Stimulated activated CD4-positive, alpha-beta T cell treated with anti-CD3 and anti-CD28 coated beads, Interleukin-1b, Interleukin-23, amount 100 ng/mL, for 4 hours (primary cell): Measurements from ENCODE around the gene SLC9A9.

ENCODE experiments used
- DNase-seq, 2 donors: peaks; one replicate each; pipeline ENCODE4 v3.0.0-alpha.2; 2020; ENCODE audit warnings: low read depth in 2 of 2

The SLC9A9 gene

DNA sequence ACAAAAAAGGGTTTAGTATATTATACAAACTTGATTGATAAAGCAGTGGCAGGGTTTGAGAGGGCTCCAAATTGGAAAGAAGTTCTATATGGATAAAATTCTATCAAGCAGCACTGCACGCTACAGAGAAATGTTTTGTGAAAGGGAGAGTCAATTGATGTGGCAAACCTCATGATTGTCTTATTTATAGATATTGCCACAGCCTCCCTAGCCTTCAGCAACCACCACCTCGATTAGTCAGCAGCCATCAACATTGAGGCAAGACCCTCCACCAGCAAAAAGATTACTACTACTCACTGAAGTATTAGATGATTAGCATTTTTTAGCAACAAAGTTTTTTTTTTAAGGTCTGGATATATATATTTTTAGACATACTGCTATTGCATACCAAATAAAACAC lies 432.0 kb downstream of the SLC9A9 start:
- no peak for DNase-seq

DNA sequence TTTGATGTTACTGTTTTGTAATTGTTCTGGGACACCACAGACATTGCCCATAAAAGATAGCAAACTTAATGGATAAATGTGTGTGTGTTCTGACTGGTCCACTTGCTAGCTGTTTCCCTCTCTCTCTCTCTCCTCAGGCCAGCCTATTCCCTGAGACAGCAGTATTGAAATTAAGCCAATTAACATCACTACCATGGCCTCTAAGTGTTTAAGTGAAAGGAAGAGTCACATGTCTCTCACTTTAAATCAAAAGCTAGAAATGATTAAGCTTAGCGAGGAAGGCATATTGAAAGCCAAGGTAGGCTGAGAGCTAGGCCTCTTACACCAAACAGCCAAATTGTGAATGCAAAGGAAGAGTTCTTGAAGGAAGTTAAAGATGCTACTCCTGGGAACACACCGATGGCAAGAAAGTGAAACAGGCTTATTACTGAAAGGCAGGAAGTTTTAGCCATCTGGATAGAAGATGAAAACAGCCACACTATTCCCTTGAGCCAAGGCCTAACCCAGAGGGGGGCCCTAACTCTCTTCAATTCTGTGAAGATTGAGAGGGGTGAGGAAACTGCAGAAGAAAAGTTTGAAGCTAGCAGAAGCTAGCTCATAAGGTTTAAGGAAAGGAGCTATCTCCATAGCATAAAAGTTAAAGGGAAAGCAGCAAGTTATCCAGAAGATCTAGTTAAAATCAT lies 433.6 kb downstream of the SLC9A9 start:
- no peak for DNase-seq

DNA sequence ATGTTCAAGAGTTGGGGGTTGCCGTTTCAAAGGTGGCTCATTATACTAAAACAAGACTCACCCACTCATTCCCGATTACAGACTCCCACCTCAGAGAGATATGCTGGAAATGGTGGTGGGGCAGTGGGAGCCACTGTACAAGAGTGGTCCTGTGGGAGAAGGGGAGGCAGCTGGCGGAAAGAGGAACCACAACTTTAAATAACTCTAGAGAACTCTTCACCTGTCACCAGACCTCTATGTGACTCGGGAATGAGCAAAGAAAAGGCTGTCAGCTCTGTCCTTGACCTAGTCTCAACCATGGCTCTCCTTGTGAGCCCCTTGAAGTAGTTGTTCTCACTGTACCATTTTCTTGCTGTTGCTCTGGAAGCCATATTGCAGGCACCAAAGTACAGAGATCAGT lies 434.9 kb downstream of the SLC9A9 start:
- no peak for DNase-seq

DNA sequence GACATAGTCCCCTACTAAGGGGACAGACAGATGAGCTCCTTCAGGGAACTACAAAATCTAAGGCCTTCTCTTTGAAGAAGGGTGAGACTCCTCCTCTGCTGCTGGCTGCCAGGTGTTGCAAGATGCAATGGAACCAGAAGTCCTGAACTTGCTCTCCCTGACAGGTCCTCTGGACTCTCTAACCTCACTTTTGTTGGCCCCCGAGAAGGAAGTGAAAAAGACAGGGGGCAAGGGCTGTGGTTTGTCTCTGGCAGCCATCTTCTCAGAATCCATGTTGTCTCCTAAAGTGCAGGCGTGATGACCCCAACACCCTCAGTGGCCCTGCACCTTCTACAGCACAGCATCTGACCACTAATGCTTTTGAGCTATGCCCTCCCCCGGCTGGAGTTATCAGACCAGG lies 436.2 kb downstream of the SLC9A9 start:
- DNase-seq, result no peak

DNA sequence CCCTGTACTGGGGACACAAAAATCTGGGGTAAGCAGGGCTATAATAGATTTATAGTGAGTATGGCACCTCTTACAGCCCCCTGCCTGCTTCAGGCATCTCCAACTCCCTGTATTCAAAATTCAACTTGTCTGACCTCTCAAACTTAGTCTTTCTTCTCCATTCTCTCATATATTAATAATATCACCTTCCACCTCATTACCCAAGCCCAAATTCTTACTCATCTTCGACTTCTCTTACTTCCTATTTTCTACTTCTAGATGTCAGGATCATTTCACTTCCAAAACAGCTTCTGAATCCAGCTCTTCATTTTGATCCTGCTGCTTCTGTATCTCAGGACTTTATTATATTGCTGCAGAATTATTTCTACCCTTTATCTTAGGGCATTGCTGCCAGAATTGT lies 438.0 kb downstream of the SLC9A9 start:
- DNase-seq, result no peak

DNA sequence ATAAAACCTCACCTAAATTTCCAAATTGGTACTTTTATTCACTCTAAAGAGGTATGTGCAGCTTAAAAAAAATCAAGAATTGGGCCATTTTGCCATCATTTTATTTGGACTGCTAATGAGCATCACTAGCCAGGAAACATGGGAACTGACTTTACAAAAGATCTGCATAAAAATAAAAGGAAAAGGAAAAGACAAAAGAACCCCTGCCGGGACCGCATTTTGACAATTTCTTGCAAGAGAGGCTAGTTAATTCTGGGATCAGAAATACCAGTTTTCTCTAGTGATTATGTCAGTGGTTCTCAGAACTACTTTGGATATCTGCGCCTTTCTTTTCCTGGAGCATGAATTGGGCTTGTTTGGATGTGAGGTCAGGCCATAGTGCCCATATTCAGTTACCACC lies 439.5 kb downstream of the SLC9A9 start:
- DNase-seq, result no peak

DNA sequence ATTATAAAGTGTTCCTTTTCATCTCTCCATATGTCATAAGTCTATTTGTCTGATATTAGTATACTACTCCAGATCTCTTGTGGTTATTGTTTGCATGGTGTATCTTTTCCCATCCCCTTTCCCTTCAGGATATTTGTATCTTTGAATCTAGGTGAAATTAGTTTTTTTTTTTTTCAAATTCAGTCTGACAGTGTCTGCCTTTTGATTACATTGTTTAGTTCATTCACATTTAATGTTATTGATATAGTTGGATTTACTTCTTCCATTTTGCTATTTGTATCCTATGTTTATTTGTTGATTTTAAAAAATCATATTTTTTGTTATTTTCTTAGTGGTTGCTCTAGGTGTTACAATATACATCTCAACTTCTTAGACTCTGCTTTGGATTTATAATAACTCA lies 445.7 kb downstream of the SLC9A9 start:
- DNase-seq, result no peak

DNA sequence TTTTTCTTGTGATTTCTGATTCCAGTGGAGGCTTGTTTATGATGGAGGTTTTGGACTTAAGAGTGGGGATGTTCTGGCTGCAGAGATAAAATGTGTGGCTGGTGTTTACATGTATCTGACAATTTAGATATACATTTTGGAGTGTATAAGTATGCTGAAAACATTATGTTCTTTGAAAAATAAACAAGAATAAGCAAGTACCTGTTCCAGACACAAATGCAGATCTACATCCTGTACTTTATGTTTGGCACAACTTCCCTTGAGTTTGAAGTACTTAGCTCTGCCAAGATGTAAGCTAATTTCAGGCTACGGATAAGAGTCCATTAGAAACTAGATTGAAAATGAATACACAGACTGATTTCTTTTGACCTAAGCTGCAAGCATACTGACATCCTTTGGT lies 451.5 kb downstream of the SLC9A9 start:
- DNase-seq, result no peak

DNA sequence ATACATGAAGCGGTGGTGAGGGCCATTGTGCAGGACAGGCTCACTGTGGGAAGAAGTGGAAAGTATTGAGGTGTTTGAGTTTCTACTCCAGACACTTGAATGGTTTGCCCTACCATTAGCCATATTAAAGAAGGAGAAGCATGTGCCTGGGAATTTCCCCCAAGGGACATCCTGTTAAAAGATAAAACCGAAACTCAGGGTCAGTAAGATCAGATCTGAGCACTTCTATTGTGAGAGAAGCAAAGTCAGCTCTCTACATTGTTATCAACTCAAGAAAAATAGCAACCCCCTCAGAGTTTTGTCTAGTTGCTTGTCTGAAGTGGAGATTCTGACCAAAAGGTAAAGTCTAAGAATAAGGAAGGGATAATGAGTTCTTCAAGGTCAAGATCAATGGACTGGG lies 458.9 kb downstream of the SLC9A9 start:
- no peak for DNase-seq

DNA sequence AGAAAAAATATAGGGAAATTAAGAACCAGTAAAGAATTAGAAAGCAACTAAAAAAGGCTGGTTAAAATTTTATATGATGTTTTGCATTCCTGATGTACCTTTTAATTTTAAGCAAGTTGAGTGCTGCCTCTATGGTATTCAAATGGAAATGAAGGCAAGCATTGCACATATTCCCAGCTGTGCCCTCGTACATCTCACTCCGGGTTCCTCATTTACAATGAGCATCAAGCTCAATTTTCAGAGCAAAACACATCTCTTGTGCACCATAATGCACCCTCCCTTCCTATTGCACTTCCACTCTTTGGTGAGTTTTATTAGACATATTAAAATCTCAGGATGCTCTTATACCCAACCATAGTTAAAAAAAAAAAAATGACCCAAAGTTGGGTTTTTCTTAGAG lies 460.8 kb downstream of the SLC9A9 start:
- DNase-seq, result no peak

DNA sequence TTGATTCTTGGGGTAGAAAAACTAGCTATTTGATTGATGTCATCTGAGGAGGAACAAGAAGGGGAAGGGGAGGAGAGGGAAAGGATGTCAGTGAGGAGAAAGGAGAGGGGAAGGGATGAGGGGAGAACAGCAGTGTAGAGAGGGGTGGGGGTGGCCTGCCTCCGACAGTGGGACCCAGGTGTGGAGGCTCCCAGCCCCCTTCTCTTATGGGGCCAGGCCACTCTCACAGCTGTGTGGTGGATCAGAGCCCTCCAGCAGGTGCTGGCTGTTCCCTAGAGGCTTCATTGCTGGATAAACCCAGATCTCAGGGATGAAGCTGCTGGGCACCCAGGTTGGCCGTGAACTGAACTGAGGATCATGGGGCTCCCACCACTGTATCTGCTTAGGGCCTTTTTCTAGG lies 464.2 kb downstream of the SLC9A9 start:
- DNase-seq, result no peak

DNA sequence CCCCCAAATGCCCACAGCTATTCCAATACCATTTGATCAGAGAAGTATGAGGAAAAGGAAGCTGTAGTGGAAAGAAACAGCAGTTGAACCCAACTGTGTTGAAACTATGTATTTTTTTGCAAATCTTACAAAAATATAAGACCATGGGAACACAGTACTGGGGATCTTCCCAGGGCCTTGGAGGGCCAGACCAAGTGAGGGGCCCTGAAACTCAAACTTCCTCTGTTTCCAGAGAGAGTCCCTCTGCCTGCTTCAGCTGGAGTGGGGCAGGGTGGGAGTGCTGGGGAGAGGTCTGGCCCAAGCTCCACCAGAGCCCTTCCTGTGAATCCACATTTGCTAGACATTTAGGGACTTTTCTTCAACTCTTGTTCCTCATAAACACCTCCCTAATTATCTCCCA lies 464.8 kb downstream of the SLC9A9 start:
- DNase-seq, result no peak

DNA sequence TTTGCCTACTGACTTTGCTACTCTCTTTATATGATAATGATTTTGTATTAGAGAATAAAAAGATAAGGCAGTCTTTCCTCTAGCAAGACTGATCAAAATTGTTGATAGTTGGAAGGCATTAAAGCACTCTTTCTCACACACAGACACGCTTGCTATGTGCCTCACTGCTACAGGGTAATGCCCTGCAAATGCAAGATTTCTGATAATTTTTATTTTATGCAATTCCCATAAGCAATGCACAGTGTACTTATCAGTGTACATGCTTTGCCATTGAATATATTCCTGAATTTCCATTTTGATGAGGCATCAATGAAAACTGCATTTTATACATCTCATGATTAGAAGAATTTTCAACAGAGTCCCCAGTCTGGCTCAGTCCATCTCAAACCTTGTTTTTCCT lies 465.5 kb downstream of the SLC9A9 start:
- DNase-seq, result no peak

DNA sequence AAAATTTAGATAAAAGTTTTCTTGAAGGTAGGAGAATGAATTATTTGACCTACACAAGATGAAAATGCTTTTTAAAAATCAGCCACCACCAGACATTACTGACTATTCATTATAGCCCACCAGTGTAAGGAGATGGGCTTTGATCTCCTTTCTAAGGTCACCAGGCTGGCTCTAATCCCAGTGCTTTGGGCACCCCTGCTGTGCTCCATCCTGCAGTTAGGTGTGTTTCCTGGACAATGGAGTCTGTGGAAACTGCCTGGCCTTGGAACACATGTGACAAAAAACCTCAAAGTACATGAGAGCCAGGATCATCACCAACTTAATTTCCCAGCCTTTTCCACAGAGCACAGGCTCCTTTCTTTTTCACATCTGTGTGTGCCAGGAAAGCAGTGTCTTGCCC lies 467.8 kb downstream of the SLC9A9 start:
- no peak for DNase-seq

DNA sequence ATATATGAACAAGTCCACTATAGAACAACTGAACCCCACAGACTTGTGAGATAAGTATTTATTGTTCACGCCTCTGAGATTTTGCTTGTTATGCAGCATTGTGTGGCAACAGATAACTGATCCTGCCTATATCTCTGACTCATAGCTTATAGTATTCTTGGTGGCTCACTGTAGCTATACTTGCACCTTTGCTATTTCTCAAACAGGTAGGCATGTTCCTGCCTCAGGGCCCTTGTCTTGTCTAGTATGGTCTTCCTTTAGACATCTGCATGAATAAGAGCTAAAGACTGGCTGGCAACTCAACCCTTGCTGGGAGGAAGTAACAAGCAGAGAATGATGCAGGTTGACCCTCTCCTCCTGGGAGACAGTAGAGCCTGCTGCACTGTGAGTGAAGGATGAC lies 472.6 kb downstream of the SLC9A9 start:
- no peak for DNase-seq

DNA sequence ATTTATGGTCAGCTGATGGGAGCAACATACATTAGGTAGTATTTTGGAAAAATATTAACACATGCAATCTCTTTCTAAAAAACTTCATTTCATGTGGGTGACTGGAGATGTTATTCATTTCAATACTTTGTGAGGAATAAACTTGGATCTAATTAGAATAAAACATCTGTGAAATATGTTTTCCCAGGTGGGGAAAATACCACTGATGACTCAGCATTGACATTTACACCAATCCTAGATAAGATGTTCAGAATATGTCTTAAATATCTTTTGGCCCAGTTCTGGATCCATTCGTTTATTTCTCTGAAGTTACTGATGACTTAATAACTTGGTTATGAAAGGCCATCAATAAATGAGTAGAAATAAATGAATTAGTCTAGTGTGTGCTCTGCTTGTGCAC lies 481.1 kb downstream of the SLC9A9 start:
- no peak for DNase-seq

DNA sequence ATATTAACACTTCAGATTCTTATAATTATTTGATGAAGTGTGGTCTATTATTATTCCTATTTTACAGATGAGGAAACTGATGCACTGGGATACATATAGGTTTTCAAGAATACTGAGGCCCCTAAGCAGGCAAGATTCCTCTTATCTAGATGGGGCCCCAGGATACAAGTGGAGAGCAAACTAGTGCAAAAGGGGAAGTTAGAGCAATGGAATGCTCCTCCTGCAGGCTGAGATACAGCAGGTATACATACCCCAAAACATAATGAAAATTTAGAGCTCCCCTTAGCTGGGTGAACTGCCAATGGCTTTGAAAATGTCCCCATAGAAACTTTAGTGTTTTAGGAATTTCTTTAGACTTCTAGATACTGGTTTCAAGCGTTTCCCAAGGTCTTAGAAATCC lies 481.6 kb downstream of the SLC9A9 start:
- DNase-seq, result no peak

DNA sequence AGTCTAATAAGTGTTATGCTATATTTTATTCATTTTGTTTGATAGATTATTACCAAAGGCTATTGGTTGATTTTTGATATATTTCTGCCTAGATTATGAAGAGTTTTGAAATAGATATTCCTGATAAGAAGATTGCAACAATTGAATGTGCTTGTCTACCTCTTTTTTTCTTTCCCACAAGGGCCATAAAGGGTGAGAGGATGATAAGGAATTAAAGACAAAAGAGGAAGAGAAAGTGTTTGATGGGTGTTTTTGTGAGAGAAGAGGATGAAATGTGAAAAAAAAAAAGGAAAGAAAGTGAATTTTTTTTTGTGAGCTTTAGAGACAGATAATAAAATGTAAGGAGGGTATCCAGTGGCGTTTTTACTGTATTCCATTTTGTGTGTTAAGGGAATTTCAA lies 484.3 kb downstream of the SLC9A9 start:
- DNase-seq, result no peak

DNA sequence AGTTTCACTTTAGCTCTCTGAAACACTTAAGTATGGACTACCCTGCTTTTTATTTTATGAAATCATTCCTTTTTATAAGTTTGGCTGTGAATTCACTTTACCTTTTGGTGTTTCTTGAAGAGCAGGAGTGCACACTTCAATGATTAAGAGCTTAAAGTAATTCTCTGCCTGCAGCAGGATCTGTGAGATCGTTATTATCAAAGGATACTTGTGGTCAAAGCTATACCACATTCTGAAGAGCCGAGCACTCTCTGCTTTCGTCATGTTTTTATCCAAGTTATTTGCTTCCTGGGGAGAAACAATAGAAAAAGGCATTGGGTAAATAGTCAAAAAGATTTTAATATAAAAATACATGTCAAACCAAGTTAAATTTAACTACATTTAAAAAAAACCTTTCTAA lies 485.0 kb downstream of the SLC9A9 start:
- no peak for DNase-seq

DNA sequence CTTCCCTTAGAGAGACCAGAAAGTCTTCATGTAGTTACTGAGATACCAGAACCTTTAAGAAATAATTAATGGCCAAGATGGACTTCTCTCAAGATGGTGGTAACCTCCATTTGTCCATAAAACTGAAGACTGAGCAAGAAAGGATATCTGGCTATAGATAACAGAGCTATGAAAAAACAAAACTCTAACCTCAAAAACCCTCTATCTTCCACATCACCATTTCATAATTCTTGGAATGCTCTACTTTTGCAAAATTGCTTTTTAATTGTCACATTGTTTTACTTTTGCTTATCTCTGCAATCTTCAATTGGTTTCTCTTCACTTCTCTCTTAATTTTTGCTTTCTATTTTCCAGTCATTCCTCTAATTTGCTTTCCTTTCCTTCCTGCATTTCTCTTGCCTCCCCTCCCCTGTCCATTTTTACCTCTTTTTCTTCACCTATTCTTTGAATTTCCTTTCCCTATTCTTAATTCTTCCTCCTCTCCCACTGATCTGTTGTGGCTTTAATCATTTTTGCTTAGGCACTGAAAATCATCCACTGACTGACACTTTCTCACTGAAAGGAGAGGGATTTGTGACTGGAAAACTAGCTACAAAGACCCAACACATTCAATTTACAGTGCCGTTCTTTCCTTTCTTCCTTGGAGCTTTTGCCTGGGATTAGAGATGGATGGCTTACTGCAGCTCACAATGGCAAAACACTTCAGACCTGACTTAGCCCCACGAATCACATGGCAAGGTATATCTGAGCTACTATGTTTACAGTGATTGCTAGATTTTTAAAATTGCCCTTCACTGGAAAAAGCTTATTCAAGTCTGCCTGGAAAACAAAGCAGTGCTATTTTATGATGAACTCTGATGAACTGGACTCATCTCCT lies 485.9 kb downstream of the SLC9A9 start:
- DNase-seq, result no peak

DNA sequence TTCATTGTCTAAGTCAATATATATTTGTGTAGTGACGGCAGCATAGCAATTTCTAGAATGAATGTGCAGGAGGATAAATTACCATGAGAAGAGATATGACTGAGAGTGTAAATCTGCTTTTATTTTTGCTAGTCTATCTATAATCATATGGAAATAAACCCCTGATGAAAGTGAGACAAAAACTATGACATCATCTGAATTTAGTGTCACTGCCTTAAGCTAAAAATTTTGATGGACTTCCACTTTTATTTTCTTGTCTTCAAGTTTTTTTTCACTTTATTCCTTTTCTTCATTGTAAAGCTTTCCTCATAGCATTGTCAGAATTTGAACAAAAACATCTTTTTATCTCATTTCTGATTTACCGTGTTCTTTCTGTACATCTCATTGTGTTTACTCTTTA lies 486.7 kb downstream of the SLC9A9 start:
- no peak for DNase-seq

DNA sequence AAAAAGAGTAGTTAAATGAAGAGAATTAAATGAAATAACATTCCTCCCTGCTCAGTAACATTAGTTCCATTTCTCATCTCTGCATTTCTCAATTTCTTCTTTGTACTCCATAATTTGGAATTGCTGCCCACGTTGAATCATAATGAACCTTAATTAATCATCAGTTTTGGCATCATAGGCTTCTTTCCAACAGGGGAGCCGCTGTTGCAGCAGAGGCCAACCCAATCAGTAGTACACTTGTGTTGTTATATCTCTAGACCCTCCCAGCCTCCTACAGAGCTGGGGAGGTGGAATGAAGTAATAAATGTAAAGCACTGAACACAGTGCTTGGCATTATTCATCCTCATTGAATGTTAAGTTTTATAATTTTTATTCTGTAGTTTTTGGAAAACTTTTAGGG lies 488.0 kb downstream of the SLC9A9 start:
- no peak for DNase-seq

DNA sequence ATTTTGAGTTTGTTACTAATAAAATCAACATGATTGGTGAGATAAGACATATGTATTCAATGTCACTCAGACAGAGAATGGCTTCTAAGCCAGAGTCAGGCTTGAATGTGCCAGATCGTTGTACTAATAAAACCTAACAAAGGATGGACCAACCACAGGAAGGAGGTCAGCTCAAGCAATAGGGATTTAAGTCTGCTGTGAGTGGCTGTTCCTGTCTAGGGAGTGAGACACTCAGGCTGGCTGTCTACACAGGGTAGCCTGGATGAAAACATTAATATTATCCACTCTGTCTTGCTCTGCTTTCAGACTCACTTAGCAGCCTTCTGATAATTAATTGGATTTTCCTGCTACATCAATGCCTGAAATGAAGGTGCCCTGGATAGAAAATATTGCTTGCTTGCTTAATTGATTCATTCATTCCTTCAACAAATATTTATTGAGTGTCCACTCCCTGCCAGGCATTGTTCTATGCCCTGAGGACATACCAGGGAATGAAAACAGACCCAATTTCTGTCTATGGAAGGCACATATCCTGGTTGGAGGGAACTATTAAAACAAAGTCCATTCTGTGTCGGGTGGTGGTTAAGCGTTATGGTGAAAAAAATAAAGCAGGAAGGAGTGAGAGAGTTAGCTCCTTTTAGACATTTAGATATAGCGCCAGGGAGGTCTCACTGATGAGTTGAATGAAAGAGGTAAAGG lies 489.3 kb downstream of the SLC9A9 start:
- no peak for DNase-seq
